IPS DF 4.7 (cell line): ENCODE measurements around the gene PLXNA4.

Experiments
- DNase-seq: peaks from one replicate; pipeline ENCODE4 v3.0.0-alpha.2; 2013; ENCODE audit warnings: low spot score; ENCODE audit errors: extremely low read depth

Gene PLXNA4

DNA sequence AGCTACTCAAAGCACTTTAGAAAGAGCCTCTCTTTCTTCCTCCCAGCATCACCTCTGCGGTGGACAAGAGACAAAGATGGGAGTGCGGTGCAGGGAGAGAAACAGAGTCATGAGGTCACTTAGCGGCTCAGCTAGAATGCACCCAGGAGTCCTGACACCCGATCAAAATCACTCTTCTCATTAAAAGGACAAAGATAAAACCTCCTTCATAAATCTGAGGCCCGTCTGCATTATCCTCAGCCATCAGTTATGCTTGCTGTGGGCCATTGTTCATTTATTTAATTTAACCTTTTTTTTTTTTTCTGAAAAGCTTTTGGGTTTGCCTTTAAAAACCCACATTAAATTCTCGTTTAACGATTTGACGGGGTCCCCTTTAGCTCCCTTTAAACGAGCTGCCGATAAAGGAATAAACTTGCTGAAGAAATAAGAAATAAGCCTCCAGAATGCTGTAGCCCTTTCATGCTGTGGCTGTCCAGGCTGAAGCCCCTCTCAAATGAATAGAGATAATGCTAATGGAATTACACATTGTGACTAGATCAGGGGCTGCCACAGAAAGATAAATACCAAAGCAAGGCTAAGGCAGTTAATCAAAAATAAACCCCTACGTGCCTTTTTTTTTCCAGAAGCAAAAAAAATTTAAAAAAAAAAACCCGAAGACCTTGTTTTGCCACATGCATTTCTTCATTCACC lies 16.1 kb upstream of the PLXNA4 start:
- DNase-seq, result no peak

DNA sequence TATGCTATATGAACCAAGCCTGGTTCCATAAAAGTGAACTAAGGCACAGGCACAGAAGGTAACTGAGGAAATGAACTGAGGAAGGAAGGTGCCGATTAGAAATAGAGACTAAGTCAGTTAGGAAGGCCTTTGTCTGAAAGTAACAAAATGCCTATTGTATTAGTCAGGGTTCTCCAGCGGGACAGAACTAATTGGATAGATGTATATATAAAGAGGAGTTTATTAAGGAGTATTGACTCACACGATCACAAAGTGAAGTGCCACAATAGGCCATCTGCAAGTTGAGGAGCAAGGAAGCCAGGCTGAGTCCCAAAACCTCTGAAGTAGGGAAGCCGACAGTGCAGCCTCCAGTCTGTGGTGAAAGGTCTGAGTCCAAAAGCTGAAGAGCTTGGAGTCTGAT lies 13.9 kb upstream of the PLXNA4 start:
- no peak for DNase-seq

DNA sequence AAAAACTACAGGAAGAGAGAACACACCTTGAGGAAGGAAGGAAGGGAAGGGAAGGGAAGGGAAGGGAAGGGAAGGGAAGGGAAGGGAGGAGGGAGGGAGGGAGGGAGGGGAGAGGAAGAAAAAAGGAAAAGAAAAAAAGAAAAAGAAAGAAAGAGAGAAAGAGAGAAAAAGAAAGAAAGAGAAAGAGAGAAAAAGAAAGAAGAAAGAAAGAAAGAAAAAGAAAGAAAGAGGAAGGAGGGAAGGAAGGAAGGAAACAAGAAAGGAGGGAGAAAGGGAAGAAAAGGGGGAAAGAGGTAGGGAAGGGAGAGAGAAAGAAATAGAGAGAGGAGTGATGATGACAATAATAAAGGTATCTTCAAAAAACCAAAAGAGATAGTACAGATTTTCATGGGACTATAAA lies 12.3 kb upstream of the PLXNA4 start:
- no peak for DNase-seq

DNA sequence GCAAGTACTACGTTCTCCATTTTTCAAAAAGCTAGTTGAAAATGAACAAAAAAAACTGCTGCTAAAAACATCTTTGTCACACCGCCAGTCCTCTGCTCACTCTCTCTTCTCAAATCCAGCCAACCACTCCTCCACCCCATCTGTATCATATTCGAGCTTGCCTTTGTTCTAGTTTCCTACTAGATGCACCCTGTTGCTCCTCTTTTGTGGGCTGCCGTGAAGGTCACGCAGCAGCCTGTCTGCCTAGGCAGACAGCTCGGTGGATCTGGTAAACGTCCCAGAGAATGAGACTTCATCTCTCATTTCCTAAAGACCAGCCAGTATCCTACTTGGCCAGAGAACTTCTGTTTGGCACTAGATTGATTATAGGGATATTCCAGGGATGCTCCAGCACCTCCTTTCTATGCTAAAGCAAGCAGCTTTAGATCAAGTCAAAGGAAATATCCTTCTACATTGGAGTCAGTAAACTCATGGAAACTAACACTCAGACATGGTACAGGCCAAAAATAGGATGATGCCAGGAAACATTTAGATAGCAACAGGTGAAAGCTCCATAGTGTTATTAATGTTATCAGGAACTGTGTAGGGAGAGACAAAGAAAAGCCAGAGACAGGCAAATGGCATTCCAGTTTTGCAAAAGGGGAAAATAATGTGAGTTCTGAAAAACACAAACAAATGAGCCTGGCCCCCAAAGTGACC lies 8.7 kb upstream of the PLXNA4 start:
- no peak for DNase-seq

DNA sequence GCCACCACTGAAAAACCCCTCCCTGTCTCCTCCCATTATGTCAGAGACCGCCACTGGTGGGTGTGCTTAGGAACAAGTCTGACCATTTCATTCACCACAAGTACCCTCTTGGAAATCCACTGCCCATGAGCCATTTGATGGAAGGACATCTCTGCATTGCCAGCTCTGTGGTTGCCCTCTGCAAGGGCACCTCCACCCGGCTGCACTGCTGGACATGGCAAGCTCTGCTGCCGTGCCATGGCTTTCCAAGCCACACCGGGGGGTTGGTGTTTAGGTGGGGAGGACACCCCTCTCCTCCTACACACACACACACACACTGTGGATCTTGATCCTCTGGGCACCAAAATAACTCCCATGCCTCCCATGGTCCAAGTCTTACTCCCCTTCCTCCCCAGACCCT lies 5.2 kb upstream of the PLXNA4 start:
- no peak for DNase-seq

DNA sequence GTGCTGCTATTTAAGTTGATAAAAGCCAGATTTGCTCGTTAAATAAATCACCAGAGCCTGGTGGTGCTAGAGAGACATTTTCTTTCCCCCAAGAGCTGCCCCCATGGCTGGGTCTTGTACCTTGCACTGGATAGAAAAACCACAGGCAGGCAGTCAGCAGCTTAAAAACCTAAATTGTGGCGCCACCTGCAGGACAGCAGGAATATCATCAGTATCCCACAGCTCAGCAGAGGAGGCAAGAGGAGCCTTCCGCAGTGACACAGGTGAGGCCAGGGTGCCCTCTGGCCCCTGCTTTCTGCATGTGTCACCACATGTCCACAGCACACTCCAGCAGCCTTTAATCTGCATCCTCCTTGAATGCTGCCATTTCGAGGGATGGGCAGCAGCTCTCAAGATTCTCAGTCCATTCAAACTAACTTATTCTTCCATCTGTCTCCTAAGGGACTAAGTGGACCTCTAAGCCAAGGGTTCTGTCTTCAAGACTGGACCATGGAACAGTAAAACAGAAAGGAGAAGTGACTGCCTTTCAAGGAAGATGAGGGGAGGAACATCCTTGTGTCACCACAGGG lies 4.5 kb upstream of the PLXNA4 start:
- no peak for DNase-seq

DNA sequence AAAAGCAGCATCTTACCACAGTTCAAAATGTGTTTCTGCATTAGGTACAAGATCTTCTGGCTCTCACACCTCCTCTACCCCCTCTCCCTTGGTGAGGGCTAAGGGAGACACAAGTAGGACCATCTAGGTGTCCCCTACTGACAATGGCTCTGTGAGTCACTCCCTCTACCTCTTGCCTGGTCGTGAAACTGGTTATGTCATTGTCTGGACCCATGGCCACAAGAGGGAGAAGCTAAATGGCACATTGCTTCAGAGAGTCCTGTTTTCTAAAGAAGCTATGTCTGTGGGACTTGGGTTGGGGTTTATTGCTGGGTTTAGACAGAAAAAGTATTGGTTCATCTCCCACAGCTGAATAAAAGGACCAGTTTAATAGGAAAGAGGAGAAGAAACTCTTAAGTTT lies 4.0 kb upstream of the PLXNA4 start:
- no peak for DNase-seq

DNA sequence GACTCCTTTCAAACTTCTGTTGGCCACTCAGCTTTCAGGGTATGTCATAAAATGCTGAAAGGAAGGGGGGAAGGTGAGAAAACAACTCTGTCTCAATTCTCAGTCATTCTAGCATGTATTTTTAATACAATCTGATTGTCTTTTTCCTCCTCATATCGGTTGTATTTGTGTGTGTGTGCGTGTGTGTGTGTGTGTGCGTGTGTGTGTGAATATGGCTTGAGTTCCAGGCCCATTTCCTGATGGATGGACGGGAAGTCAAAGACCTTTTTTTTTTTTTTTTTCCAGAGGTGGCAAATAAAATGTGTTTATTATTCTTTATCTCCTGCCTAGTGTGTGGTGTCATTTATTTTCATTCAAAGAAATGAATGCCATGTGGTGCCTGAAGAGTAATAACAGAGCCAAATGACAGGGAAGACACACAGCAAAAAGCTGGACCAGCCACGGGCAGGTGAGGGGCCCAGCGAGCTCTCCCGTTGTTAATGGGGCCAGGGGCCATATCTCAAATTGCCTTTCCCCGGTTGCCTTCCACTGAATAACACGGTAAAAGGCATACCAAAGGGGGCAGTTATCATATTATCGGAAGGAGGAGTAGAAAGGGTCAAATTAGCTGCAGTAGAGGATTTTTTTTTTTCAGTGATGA lies 3.1 kb upstream of the PLXNA4 start:
- DNase-seq, result no peak

DNA sequence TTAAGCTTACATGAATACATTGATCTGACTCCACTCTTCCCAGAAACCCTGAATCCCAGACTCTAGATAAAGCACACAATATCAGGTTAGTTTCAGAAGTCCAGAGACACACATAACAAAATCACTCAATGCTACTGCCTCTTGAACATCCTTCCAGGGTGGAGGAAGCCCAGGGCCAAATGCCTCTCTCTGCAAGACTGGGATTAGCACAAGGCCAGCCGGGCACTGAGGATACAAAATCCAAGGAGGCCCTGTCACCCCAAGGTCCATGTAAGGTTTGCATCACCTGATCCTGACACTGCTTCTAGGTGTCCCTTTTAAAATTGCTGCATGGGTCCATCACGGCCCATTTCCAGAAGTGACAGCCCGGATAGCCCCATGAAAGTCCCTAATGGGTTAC lies 2.6 kb upstream of the PLXNA4 start:
- no peak for DNase-seq

DNA sequence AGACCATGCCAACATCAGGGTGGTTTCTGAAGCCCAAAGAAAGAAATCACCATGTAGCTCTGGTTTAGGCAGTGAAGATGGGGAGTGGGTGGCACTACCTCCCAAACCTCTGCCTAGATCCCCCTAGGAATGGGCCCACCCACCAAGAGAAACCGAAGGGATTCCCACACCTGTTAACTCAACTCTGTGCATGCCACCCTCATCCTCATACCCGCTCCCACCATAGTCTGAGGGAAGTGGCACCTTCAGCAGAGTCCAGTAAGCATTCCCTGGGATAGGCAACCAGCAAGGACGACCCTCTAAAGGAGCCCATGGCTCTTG lies 1.7 kb upstream of the PLXNA4 start:
- no peak for DNase-seq

DNA sequence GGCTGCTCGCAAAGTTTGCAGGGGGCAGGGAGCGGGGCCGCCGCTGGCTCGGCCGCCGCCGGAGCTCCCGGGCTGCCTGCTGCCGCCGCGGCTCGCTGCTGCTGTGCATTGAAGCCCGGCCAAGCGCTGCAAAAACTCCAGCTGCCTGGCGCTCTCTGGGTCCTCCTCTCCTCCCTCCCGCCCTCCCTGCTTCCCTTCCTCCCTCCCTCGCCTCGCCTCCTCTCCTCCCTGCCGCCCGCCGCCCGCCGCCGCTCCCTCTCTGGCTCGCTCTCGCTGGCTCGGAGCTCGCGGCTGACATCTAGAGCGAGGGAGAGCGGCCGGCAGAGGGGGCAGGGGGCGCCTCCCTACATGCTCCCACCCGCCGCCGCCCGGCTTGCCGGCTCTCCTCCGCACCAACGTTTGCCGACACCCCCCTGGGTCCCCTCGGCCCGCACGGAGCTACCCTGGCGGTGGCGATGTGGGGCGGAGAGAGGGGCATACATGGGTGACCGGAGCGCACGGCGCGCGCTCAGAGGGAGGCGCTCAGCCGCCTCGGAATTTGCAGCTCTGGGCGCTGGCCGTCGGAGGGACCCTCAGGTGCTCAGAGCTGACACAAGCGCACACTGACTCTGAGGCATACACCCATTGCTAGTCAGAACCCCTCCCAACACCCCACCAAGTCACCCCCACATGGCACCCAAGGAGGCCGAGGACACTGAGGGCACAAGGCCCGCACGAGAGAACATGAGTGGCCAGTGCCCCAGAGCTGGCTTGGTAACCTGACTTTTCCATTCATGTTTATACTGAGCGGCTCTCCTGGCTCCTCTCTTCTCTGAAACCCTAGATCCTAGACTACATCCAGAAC lies 1.2 kb upstream of the PLXNA4 start:
- DNase-seq, result no peak

DNA sequence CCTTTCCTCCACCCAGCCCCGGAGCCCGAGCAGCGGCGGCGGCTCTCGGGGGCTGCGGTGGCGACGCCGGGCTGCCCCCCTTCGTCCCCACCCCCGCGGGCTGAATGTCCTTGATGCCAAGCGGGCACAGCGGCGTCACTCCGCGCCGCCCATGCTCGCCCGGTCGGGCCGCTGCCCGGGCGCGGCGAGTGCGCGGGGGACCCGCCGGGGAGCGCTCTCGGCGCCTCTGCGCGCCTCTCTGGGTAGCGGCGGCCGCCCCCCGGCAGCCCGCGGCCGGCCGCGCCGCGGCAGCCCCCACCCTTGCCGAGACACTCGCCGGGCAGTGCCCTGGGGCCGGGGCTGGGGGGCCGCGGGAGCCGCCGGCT lies 433 bp upstream of the PLXNA4 start:
- DNase-seq, result no peak

DNA sequence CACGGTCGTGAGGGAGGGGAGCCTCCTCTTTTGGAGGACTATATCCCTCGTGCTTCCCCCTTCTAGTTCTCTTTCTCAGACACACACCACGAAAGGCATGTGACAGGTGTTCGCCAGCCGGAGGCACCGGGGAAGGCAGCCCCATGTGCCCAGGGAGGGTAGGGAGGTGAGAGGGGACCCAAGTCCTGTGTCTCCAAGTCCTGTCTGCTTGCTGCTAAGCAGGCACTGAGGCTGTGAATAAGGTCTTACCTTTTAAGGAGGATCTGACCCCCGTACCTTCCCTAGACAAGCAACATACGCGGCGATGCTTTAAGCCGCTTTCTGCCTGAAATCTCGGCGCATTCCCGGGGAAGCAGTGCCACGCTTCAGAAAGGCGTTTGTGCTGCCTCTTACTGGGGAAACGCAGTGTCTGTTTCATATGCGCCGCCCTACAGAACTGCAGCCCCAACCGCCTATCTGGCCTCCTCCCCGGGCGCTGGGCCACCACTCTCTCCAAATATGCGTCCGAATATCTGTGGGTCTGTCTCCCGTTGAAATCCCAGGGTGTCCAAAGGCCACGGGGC lies 770 bp downstream of the PLXNA4 start:
- DNase-seq, result no peak

DNA sequence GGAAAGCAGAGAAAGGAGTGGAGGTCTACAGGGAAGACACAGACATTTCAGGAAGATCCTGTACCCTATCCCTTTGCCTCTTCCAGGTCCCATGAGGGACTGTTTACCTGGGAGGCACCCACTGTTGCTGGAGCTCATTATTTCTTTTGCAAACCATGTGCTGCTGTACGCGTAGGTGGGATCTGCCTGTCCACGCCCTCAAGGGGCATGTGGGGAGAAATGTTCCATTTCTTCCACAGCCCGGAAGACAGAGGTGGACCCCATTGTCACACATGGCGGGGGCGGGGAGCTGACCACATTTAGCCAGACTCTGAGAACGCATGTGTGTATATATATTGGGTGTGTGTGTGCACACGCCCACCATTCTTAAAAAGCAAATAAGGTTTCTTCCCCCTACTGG lies 2.0 kb downstream of the PLXNA4 start:
- DNase-seq, result no peak

DNA sequence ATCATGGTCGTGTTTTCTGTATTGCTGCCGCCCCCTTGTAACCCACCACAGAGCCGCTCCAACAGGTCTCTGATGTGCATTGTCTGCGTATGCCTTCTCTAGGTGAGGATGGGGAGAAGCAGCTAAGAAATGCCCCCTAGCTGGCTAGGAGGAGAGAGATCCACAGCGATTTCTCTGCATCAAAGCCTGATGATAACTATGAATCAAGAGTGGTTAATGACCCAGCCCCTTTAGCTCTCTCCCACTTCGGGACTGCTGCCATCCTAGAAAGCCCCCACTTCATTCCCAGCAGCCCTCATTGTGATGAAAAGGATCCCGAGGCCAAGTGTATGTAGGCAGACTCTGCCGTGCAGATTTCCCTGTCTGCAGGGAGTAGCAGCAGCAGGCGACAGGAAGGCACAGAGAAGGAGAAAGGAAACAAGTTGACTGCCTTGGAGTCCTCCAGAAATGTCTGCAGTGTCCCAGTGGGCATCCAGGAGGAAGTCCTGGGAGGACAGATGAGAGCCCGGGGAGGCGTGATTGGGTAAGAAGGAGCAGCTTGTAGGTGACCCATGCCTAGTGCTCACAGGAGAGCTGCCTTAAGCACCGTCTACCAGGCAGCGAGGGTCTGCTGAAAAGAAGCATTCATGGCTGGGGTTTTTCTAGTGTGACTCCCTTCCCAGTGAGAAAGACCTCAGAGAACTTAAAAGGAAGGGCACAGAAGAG lies 2.9 kb downstream of the PLXNA4 start:
- DNase-seq, result no peak

DNA sequence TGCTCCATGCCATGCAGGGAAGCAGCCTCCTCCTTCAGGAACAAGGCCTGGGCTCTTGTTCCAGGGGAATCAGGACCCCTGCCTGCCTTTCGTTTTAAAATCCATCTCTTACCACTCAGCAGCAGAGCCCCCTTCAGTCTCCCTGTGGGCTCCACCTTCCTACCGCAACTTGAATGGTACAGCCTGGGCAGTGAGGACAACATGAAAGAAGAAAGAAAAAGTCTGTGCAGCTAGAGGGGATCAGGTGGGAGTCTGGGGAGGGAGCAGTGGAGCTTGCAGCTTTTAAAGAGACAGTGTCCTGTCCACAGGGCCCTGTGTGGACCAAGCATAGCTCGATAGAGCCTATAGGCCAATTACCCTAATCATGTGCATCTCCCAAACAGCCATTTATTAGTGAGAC lies 3.7 kb downstream of the PLXNA4 start:
- DNase-seq, result no peak

DNA sequence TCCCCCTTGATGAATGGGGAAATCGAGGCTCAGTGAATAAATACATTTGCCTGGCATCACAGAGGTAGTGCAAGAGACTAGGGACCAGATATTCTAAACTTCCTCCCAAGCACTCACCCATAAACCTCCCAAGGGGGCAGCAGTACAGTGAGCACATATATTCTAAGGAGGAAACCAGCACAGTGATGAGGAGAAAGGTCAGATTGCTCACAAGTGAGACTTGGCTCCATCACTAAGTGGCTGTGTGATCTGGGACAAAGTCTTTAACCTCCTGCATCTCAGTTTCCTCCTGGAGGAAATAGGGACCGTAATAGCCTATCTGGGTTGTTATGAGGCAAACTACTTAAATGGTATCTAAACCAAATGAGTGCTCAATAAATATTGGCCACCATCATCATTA lies 4.3 kb downstream of the PLXNA4 start:
- no peak for DNase-seq

DNA sequence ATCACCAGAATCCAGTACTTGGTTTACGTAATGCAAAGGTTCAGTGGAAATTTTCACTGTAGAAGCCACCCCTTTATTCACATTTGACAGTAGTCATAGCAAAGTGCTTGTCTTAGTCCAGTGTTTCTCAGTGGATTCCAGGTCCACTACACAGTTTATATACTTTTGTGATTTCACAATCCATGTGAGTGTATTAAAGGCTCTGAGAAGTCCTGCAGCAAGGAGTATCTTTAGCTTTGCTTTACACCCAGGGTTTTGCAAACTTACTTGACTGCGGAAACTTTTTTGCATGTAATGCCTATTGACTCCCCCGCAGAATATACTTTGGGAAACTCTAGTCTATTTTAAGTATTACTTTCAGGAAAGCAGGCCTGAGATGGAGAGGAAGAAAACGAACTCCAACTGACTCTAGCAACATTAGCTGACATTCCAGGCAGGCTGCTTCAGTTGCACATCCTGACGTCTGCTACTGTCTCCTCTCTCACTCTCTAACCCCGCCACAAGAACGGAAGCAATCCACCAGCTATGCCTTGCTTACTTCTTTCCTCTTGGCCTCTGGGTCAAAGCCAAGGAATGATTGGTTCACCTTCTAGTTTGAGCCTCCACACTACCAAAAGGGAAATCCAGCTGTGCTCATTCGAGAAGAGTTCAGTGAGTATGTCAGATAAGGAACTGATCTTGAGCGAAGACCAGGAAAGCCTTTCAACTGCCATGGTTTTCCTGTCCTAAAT lies 6.2 kb downstream of the PLXNA4 start:
- no peak for DNase-seq

DNA sequence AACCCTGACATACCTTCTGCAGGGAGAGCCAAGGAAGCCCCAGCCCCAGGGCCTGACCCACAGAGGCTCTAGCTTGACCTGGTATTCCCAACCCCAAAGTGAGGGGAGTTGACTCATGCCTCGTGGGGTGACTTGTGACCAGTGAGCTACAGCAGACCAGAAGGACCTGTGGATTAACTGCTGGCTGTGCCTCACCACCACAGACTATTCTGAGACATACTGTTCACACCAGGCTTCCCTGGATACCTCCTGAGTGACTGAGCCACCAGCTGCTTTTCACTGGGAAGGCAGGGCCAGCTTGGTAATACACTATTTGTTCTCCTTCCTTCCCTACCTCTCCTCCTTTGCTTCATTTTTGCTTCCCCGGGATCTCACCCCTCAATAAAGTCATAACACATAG lies 7.3 kb downstream of the PLXNA4 start:
- no peak for DNase-seq

DNA sequence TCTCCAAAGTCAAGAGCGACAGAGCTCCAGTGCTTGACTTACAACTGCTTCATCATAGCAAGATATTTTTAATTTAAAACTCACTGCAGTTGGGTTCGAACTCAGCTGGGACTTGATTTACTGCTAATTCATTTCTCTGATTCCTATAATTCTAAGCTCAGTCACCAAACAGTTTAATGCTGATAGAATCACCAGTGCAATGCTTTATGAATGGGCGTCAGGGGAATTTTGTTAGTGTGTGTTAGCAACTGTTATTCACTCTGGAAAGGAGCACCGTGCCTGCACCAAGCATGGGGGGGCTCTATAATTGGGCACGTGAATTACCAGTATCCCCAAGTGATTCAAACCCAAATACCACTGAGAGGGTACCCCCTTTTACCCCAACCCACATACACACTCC lies 10.4 kb downstream of the PLXNA4 start:
- DNase-seq, result no peak
